ENCODE data around the gene SFMBT2. TPM values are rescaled to one million over a fixed set of nuclear protein-coding genes. Genes with fewer than 3 reads are reported as not detected.
A peak's percentile ranks its signal among the peaks of the same experiment; 100 is the strongest.

SFMBT2 gene
- total RNA-seq, 2 experiments from 2014 or later, result 22.0 to 23.1 TPM

GRCh38 chr10:7258948-7259523 is 151.8 kb downstream of the SFMBT2 start:
- no peaks in the 10 kb centered on the region for H3K27me3 Mint-ChIP-seq
- DNase-seq, result peak; percentile 74
- H3K27ac Mint-ChIP-seq, result peak overlapping the region; percentile 75
- peaks cover 60% of the 10 kb centered on the region for H3K4me1 Mint-ChIP-seq
- peak overlapping the region; percentile 13 for H3K4me3 Mint-ChIP-seq
- peaks cover 22% of the 10 kb centered on the region for H3K36me3 Mint-ChIP-seq
- H3K9me3 Mint-ChIP-seq, result no peaks in the 10 kb centered on the region

- DNase-seq, result no peak
- peaks cover 68% of the 10 kb centered on the region for H3K4me1 Mint-ChIP-seq
- no peak overlapping the region for H3K4me3 Mint-ChIP-seq
- H3K9me3 Mint-ChIP-seq, result no peaks in the 10 kb centered on the region
- peaks cover 39% of the 10 kb centered on the region for H3K36me3 Mint-ChIP-seq
- no peaks in the 10 kb centered on the region for H3K27me3 Mint-ChIP-seq
- no peak overlapping the region for H3K27ac Mint-ChIP-seq
Observed at GRCh38 chr10:7255517-7255916, 155.3 kb downstream of the SFMBT2 start.

- Mint-ChIP-seq H3K27me3 (no peaks in the 10 kb centered on the region), H3K4me3 (no peak overlapping the region), H3K9me3 (no peaks in the 10 kb centered on the region), H3K36me3 (peaks cover 36% of the 10 kb centered on the region), H3K4me1 (peaks cover 37% of the 10 kb centered on the region), H3K27ac (peak overlapping the region; percentile 46)
- DNase-seq, result no peak
Observed at GRCh38 chr10:7251696-7252465, 159.0 kb downstream of the SFMBT2 start.

- no peak for DNase-seq
- no peak overlapping the region for H3K27ac Mint-ChIP-seq
- H3K4me1 Mint-ChIP-seq, result peaks cover 21% of the 10 kb centered on the region
- H3K9me3 Mint-ChIP-seq, result no peaks in the 10 kb centered on the region
- H3K27me3 Mint-ChIP-seq, result no peaks in the 10 kb centered on the region
- H3K36me3 Mint-ChIP-seq, result peaks cover 34% of the 10 kb centered on the region
- no peak overlapping the region for H3K4me3 Mint-ChIP-seq
Observed at GRCh38 chr10:7250236-7250635, 160.6 kb downstream of the SFMBT2 start.

GRCh38 chr10:7248585-7249164 is 162.2 kb downstream of the SFMBT2 start:
- no peak overlapping the region for H3K27ac Mint-ChIP-seq

GRCh38 chr10:7248148-7248547 is 162.7 kb downstream of the SFMBT2 start:
- no peak for DNase-seq
- Mint-ChIP-seq H3K4me1 (peaks cover 29% of the 10 kb centered on the region), H3K27ac (no peak overlapping the region), H3K36me3 (peaks cover 35% of the 10 kb centered on the region), H3K9me3 (no peaks in the 10 kb centered on the region), H3K27me3 (no peaks in the 10 kb centered on the region), H3K4me3 (no peak overlapping the region)

More at GRCh38 chr10:7248585-7249164, 162.2 kb downstream of the SFMBT2 start:
- Mint-ChIP-seq H3K27me3 (no peaks in the 10 kb centered on the region), H3K36me3 (peaks cover 34% of the 10 kb centered on the region), H3K9me3 (no peaks in the 10 kb centered on the region), H3K4me1 (peaks cover 30% of the 10 kb centered on the region), H3K4me3 (no peak overlapping the region)
- DNase-seq, result no peak

GRCh38 chr10:7245505-7245904 is 165.3 kb downstream of the SFMBT2 start:
- no peak overlapping the region for H3K27ac Mint-ChIP-seq
- peaks cover 46% of the 10 kb centered on the region for H3K36me3 Mint-ChIP-seq
- peaks cover 4% of the 10 kb centered on the region for H3K9me3 Mint-ChIP-seq
- no peak for DNase-seq
- H3K4me1 Mint-ChIP-seq, result peaks cover 24% of the 10 kb centered on the region
- no peaks in the 10 kb centered on the region for H3K27me3 Mint-ChIP-seq
- H3K4me3 Mint-ChIP-seq, result no peak overlapping the region

GRCh38 chr10:7243873-7244272 is 167.0 kb downstream of the SFMBT2 start:
- DNase-seq, result no peak
- H3K27ac Mint-ChIP-seq, result peak overlapping the region; percentile 42
- H3K9me3 Mint-ChIP-seq, result peaks cover 4% of the 10 kb centered on the region
- peaks cover 39% of the 10 kb centered on the region for H3K4me1 Mint-ChIP-seq
- no peak overlapping the region for H3K4me3 Mint-ChIP-seq
- peaks cover 56% of the 10 kb centered on the region for H3K36me3 Mint-ChIP-seq
- H3K27me3 Mint-ChIP-seq, result no peaks in the 10 kb centered on the region

GRCh38 chr10:7243139-7243538 is 167.7 kb downstream of the SFMBT2 start:
- peaks cover 61% of the 10 kb centered on the region for H3K36me3 Mint-ChIP-seq
- no peak overlapping the region for H3K27ac Mint-ChIP-seq
- DNase-seq, result no peak
- H3K27me3 Mint-ChIP-seq, result no peaks in the 10 kb centered on the region
- no peak overlapping the region for H3K4me3 Mint-ChIP-seq
- peaks cover 41% of the 10 kb centered on the region for H3K4me1 Mint-ChIP-seq
- H3K9me3 Mint-ChIP-seq, result peaks cover 4% of the 10 kb centered on the region

GRCh38 chr10:7239312-7239985 is 171.4 kb downstream of the SFMBT2 start:
- peak; percentile 32 for DNase-seq
- Mint-ChIP-seq H3K9me3 (peaks cover 12% of the 10 kb centered on the region), H3K27ac (no peak overlapping the region), H3K4me1 (peaks cover 37% of the 10 kb centered on the region), H3K36me3 (peaks cover 79% of the 10 kb centered on the region), H3K27me3 (no peaks in the 10 kb centered on the region), H3K4me3 (no peak overlapping the region)

- Mint-ChIP-seq H3K4me1 (peaks cover 29% of the 10 kb centered on the region), H3K27me3 (no peaks in the 10 kb centered on the region), H3K27ac (no peak overlapping the region), H3K36me3 (peaks cover 63% of the 10 kb centered on the region), H3K9me3 (peaks cover 8% of the 10 kb centered on the region), H3K4me3 (no peak overlapping the region)
- no peak for DNase-seq
Observed at GRCh38 chr10:7235376-7235775, 175.5 kb downstream of the SFMBT2 start.

- DNase-seq, result no peak
- Mint-ChIP-seq H3K4me1 (peaks cover 18% of the 10 kb centered on the region), H3K27me3 (no peaks in the 10 kb centered on the region), H3K9me3 (peaks cover 8% of the 10 kb centered on the region), H3K4me3 (no peak overlapping the region), H3K36me3 (peaks cover 53% of the 10 kb centered on the region), H3K27ac (peak overlapping the region; percentile 46)
Observed at GRCh38 chr10:7234109-7234508, 176.7 kb downstream of the SFMBT2 start.

GRCh38 chr10:7233259-7233991 is 177.4 kb downstream of the SFMBT2 start:
- H3K27me3 Mint-ChIP-seq, result no peaks in the 10 kb centered on the region
- H3K4me3 Mint-ChIP-seq, result no peak overlapping the region
- H3K27ac Mint-ChIP-seq, result peak overlapping the region; percentile 46
- peaks cover 55% of the 10 kb centered on the region for H3K36me3 Mint-ChIP-seq
- peaks cover 13% of the 10 kb centered on the region for H3K4me1 Mint-ChIP-seq
- no peak for DNase-seq
- peaks cover 8% of the 10 kb centered on the region for H3K9me3 Mint-ChIP-seq

- peaks cover 58% of the 10 kb centered on the region for H3K36me3 Mint-ChIP-seq
- no peak overlapping the region for H3K27ac Mint-ChIP-seq
Observed at GRCh38 chr10:7231509-7232414, 179.1 kb downstream of the SFMBT2 start.

More at GRCh38 chr10:7231509-7232414, 179.1 kb downstream of the SFMBT2 start:
- Mint-ChIP-seq H3K4me3 (no peak overlapping the region), H3K9me3 (peaks cover 5% of the 10 kb centered on the region), H3K27me3 (no peaks in the 10 kb centered on the region), H3K4me1 (peaks cover 11% of the 10 kb centered on the region)
- DNase-seq, result no peak
